ENCODE results near the gene IRAK2. TPM values are rescaled to one million over a fixed set of nuclear protein-coding genes. Genes with fewer than 3 reads are reported as not detected.

IRAK2 gene
- total and polyA plus RNA-seq, 4 donors = 2.9 to 33.1 (median 10.0) TPM

DNA sequence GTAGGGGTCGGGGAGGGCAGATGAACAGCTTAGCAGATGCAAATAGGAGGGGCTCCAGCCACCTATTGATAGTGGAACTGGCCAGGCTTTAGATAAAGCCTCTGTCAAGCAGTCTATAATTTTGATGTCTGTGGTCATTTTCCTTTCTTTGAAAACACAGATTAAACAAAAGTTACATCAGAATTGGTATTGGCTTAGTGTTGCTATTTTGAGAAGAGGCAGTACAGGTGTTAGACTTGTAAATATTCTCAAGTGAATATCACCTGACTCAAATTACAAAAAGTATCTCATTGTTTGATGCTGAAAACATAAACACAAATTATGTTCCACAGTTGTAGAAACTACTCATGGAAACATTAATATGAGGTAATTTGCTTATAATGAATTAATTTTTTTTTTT, 109.9 kb downstream of the IRAK2 start:
- H3K27me3 ChIP-seq (ENCODE audit: control insufficient read depth in 3 of 3, insufficient read depth in 3 of 3, low read length in 2 of 3) = no peaks in the 10 kb centered on the region
- TF ChIP-seq, protein P1, sequence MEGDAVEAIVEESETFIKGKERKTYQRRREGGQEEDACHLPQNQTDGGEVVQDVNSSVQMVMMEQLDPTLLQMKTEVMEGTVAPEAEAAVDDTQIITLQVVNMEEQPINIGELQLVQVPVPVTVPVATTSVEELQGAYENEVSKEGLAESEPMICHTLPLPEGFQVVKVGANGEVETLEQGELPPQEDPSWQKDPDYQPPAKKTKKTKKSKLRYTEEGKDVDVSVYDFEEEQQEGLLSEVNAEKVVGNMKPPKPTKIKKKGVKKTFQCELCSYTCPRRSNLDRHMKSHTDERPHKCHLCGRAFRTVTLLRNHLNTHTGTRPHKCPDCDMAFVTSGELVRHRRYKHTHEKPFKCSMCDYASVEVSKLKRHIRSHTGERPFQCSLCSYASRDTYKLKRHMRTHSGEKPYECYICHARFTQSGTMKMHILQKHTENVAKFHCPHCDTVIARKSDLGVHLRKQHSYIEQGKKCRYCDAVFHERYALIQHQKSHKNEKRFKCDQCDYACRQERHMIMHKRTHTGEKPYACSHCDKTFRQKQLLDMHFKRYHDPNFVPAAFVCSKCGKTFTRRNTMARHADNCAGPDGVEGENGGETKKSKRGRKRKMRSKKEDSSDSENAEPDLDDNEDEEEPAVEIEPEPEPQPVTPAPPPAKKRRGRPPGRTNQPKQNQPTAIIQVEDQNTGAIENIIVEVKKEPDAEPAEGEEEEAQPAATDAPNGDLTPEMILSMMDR (IDR thresholded peaks at IDR 0.05; ENCODE audit: control extremely low read depth, extremely low read depth) = no peak
- no peak overlapping the region for H3K4me3 ChIP-seq
- ATAC-seq (ENCODE audit: insufficient read depth, low FRiP score) = no peak
- WGBS, 2 donors = 75 to 89% methylated on average over 1 of the region's 1 CpG
- peaks cover 10 to 47% (median 18%) of the 10 kb centered on the region in 4 donors for H3K36me3 ChIP-seq (ENCODE audit: control insufficient read depth in 4 of 4, insufficient read depth in 4 of 4, low read length in 4 of 4)
- no peaks in the 10 kb centered on the region for H3K9me3 ChIP-seq (ENCODE audit: control insufficient read depth in 4 of 4, insufficient read depth in 3 of 4, low read length in 3 of 4)
- peaks cover 0 to 14% (median 0%) of the 10 kb centered on the region in 5 donors for H3K4me1 ChIP-seq (ENCODE audit: control insufficient read depth in 5 of 5, insufficient read depth in 5 of 5, low read length in 5 of 5)
- no peak overlapping the region for H3K9ac ChIP-seq (ENCODE audit: insufficient read depth in 1 of 2, low read length in 2 of 2)
- H3K27ac ChIP-seq (ENCODE audit: low read depth in 1 of 2, low read length in 1 of 2) = no peak overlapping the region
- DNase-seq = no peak

DNA sequence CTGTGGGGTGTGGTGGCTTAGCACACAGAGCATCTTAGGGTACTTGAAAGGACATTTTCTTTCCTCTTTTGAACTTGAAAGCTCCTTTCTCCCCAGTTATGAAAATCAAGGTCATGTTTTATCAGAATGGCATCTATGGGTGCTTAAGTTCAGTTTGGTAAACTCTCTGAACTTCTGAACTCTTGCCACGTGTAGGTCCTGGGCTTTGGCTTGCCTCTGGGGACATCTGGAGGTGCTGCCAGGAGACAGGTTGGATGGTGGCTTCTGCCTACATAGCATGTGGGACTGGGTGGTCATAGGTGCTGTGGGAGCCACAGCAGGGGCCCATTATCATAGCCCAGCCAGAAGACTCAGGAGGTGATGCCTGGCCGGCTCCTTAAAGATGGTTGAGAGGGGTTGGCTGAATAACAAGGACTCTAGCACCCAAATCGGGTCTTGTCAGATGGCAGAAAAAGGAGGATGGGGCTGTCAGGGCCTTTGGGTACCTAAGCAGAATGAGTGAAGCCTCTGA, 112.5 kb downstream of the IRAK2 start:
- ATAC-seq (ENCODE audit: insufficient read depth, low FRiP score) = no peak
- Histone ChIP-seq H3K27me3 (ENCODE audit: control insufficient read depth in 3 of 3, insufficient read depth in 3 of 3, low read length in 2 of 3) (no peaks in the 10 kb centered on the region), H3K27ac (ENCODE audit: low read depth in 1 of 2, low read length in 1 of 2) (no peak overlapping the region), H3K9ac (ENCODE audit: insufficient read depth in 1 of 2, low read length in 2 of 2) (no peak overlapping the region), H3K36me3 (ENCODE audit: control insufficient read depth in 4 of 4, insufficient read depth in 4 of 4, low read length in 4 of 4) (peaks cover 13 to 46% (median 21%) of the 10 kb centered on the region in 4 donors), H3K9me3 (ENCODE audit: control insufficient read depth in 4 of 4, insufficient read depth in 3 of 4, low read length in 3 of 4) (no peaks in the 10 kb centered on the region), H3K4me3 (no peak overlapping the region), H3K4me1 (ENCODE audit: control insufficient read depth in 5 of 5, insufficient read depth in 5 of 5, low read length in 5 of 5) (peaks cover 0 to 14% (median 0%) of the 10 kb centered on the region in 5 donors)
- WGBS, 2 donors = 83 to 94% methylated on average over 3 of the region's 3 CpGs
- TF ChIP-seq, protein P1 (IDR thresholded peaks at IDR 0.05; ENCODE audit: control extremely low read depth, extremely low read depth) = no peak
- no peak for DNase-seq

DNA sequence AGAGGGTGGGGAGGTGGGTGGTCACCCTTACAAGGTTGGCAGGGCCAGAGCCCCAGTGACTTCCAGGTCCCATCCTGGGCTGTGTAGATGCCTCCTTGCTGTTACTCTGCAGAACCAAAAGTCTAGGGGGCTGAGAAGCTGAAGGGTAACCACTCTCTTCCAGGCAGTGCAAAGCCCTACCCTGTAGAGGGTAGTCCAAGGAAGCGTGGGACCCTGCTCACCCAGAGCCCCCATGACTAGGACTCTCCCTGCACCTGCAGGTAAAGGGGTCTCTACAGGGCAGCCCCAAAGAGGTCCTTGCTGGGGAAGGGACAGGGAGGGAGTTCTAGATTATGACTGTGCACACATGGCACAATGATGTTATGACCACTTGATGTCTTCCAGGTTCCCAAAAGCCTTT, 113.8 kb downstream of the IRAK2 start:
- Histone ChIP-seq H3K27me3 (ENCODE audit: control insufficient read depth in 3 of 3, insufficient read depth in 3 of 3, low read length in 2 of 3) (no peaks in the 10 kb centered on the region), H3K4me1 (ENCODE audit: control insufficient read depth in 5 of 5, insufficient read depth in 5 of 5, low read length in 5 of 5) (peaks cover 0 to 8% (median 0%) of the 10 kb centered on the region in 5 donors), H3K36me3 (ENCODE audit: control insufficient read depth in 4 of 4, insufficient read depth in 4 of 4, low read length in 4 of 4) (peaks cover 13 to 46% (median 23%) of the 10 kb centered on the region in 4 donors), H3K27ac (ENCODE audit: low read depth in 1 of 2, low read length in 1 of 2) (no peak overlapping the region), H3K9ac (ENCODE audit: insufficient read depth in 1 of 2, low read length in 2 of 2) (no peak overlapping the region), H3K4me3 (no peak overlapping the region), H3K9me3 (ENCODE audit: control insufficient read depth in 4 of 4, insufficient read depth in 3 of 4, low read length in 3 of 4) (no peaks in the 10 kb centered on the region)
- ATAC-seq (ENCODE audit: insufficient read depth, low FRiP score) (no peak), DNase-seq (no peak)
- 96 to 100% methylated on average over 1 of the region's 1 CpG for WGBS, 2 donors
- TF ChIP-seq, protein P1 (IDR thresholded peaks at IDR 0.05; ENCODE audit: control extremely low read depth, extremely low read depth) = no peak

Data from lung (tissue), 12 donors.